Measurements from ENCODE around the gene DRC3.
A peak's percentile ranks its signal among the peaks of the same experiment; 100 is the strongest.

Gene DRC3

GRCh38 chr17:17970699-17971430 is 1.8 kb upstream of the DRC3 start:
- FAIRE-seq = no peak

- FAIRE-seq = peak; percentile 55
Observed at GRCh38 chr17:17971431-17972125, 1.1 kb upstream of the DRC3 start.

GRCh38 chr17:17972952-17973254 is 241 bp downstream of the DRC3 start:
- no peak for FAIRE-seq

GRCh38 chr17:17975436-17975835 is 2.8 kb downstream of the DRC3 start:
- no peak for FAIRE-seq

- no peak for FAIRE-seq
Observed at GRCh38 chr17:17976931-17977570, 4.4 kb downstream of the DRC3 start.

- FAIRE-seq = no peak
Observed at GRCh38 chr17:17978481-17979424, 6.1 kb downstream of the DRC3 start.

- no peak for FAIRE-seq
Observed at GRCh38 chr17:17979778-17980177, 7.1 kb downstream of the DRC3 start.

GRCh38 chr17:17981330-17981729 is 8.7 kb downstream of the DRC3 start:
- FAIRE-seq = no peak

- FAIRE-seq = no peak
Observed at GRCh38 chr17:17982801-17983200, 10.1 kb downstream of the DRC3 start.

- FAIRE-seq = no peak
Observed at GRCh38 chr17:17983376-17983775, 10.7 kb downstream of the DRC3 start.

- FAIRE-seq = no peak
Observed at GRCh38 chr17:17983776-17984175, 11.1 kb downstream of the DRC3 start.

GRCh38 chr17:17985153-17985552 is 12.5 kb downstream of the DRC3 start:
- FAIRE-seq = no peak

GRCh38 chr17:17985555-17985954 is 12.9 kb downstream of the DRC3 start:
- no peak for FAIRE-seq

GRCh38 chr17:17987187-17987896 is 14.7 kb downstream of the DRC3 start:
- no peak for FAIRE-seq

- no peak for FAIRE-seq
Observed at GRCh38 chr17:17987901-17988300, 15.2 kb downstream of the DRC3 start.

- no peak for FAIRE-seq
Observed at GRCh38 chr17:17988427-17988945, 15.8 kb downstream of the DRC3 start.

GRCh38 chr17:17989081-17989480 is 16.4 kb downstream of the DRC3 start:
- FAIRE-seq = no peak

GRCh38 chr17:17989618-17990017 is 17.0 kb downstream of the DRC3 start:
- no peak for FAIRE-seq

GRCh38 chr17:17990282-17990681 is 17.6 kb downstream of the DRC3 start:
- FAIRE-seq = no peak

GRCh38 chr17:17993366-17993765 is 20.7 kb downstream of the DRC3 start:
- FAIRE-seq = no peak

GRCh38 chr17:17993852-17994251 is 21.2 kb downstream of the DRC3 start:
- no peak for FAIRE-seq
